GM18526 (cell line): ENCODE measurements around the gene ASTE1.

ENCODE experiments used
- POLR2A ChIP-seq: IDR thresholded peaks from 3 replicates; pipeline ENCODE4 v1.6.1; 2011; ENCODE audit not compliant: insufficient read length; ENCODE audit errors: extremely low read depth

The ASTE1 gene

DNA sequence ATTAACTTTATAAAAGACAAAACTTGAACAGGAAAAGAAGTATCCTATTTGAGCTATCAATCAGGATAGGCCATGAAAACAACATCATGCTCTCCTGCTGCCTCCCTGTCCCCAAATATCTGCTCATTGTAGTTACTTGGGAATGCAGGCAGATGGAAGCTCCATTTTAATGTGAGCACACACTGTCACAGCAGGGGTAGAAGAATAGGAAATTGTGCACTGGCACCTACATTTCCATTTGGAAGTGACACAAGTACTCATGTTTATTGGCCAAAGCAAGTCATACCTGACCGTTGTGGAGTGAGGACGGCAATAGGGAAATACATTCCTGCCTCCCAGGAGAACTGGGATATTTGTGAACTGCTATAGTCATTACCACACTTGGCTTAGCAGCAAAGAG lies 52.4 kb downstream of the ASTE1 start:
- TF ChIP-seq POLR2A = no peak

- no peak for TF ChIP-seq POLR2A
These were observed 53.2 kb downstream of the ASTE1 start for GRCh38 chr3:130973406-130973805.

DNA sequence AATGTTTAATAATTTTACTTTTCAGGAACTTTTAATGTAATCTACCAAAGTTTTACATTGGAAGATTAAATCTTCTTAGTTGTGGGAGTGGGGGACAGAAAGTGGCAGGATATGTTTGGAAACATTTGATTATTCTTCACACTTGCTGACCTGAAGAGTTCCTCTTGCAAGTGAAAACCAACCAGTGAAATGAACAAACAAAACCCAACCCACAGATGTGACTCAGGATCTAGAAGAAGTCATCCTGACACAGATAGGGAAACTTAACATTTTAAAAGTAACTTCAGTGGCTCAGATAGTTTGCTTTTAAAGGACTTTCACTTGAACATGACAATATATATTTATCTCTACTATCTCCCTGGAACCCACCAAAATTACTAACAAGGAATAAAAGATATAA lies 55.4 kb downstream of the ASTE1 start:
- TF ChIP-seq POLR2A = no peak

GRCh38 chr3:130969621-130970020 lies 57.0 kb downstream of the ASTE1 start:
- TF ChIP-seq POLR2A = no peak

- TF ChIP-seq POLR2A = no peak
These were observed 58.4 kb downstream of the ASTE1 start for GRCh38 chr3:130968221-130968620.

GRCh38 chr3:130967281-130967680 lies 59.3 kb downstream of the ASTE1 start:
- TF ChIP-seq POLR2A = no peak

GRCh38 chr3:130963878-130964277 lies 62.7 kb downstream of the ASTE1 start:
- TF ChIP-seq POLR2A = no peak
